ENCODE data around the gene ATXN1. TPM values are rescaled to one million over a fixed set of nuclear protein-coding genes. Genes with fewer than 3 reads are reported as not detected.

The ATXN1 gene
- total and polyA plus RNA-seq, 2 of the 8 experiments (the other 6 are each of a cell fraction or from before 2014, with no cell fraction given) = 1.6 to 4.0 TPM

- Histone ChIP-seq H2BK5ac (ENCODE audit: low read depth, low read length) (no peak overlapping the region), H4K5ac (ENCODE audit: insufficient read length, low read depth, low read length) (no peak overlapping the region), H3K18ac (ENCODE audit: extremely low read depth, low read length) (no peak overlapping the region), H3K14ac (ENCODE audit: insufficient read length) (no peak overlapping the region), H2BK15ac (ENCODE audit: low read length) (no peak overlapping the region), H2BK20ac (ENCODE audit: low read length) (no peak overlapping the region), H3K23me2 (ENCODE audit: low read depth, low read length) (no peaks in the 10 kb centered on the region), H3K56ac (replicated peaks; ENCODE audit: insufficient read length, low read depth, low read length) (no peak overlapping the region), H4K20me1 (replicated peaks in 1 of 2; ENCODE audit: control insufficient read depth in 1 of 2, insufficient read depth in 2 of 2, low read length in 2 of 2) (no peaks in the 10 kb centered on the region), H3K23ac (ENCODE audit: insufficient read length) (no peak overlapping the region), H2AK5ac (ENCODE audit: low read depth, low read length) (no peak overlapping the region), H3K4me3 (ENCODE audit: extremely low read depth in 1 of 4, insufficient read depth in 2 of 4, low read depth in 3 of 4, low read length in 4 of 4) (no peak overlapping the region), H2BK12ac (ENCODE audit: low read depth, low read length) (no peak overlapping the region), H3K27ac (ENCODE audit: low read depth, low read length) (no peak overlapping the region), H3K9me3 (ENCODE audit: insufficient read depth in 2 of 2, low read depth in 1 of 2, low read length in 1 of 2) (no peaks in the 10 kb centered on the region), H3K4me1 (replicated peaks in 1 of 4; ENCODE audit: control insufficient read depth in 3 of 4, insufficient read depth in 4 of 4, low read length in 3 of 4) (no peaks in the 10 kb centered on the region), H4K8ac (ENCODE audit: extremely low read depth, insufficient read depth, low read length) (no peak overlapping the region), H3K4me2 (ENCODE audit: insufficient read depth in 1 of 2, low read depth in 2 of 2, low read length in 2 of 2) (no peak overlapping the region), H4K91ac (replicated peaks; ENCODE audit: insufficient read length, low read length) (no peak overlapping the region), H3K4ac (replicated peaks; ENCODE audit: insufficient read length, low read depth, low read length) (no peak overlapping the region), H3K36me3 (ENCODE audit: control insufficient read depth in 2 of 4, insufficient read depth in 4 of 4, low read length in 3 of 4) (no peaks in the 10 kb centered on the region), H3K79me1 (ENCODE audit: low read depth, low read length) (no peaks in the 10 kb centered on the region), H3K9ac (replicated peaks in 1 of 4; ENCODE audit: extremely low read depth in 1 of 4, low read depth in 3 of 4, low read length in 3 of 4) (no peak overlapping the region), H3K79me2 (ENCODE audit: control insufficient read depth in 1 of 2, insufficient read depth in 2 of 2, low read length in 2 of 2) (no peaks in the 10 kb centered on the region), H2AFZ (ENCODE audit: low read length) (no peak overlapping the region), H3K27me3 (replicated peaks in 1 of 4; ENCODE audit: control insufficient read depth in 3 of 4, extremely low read depth in 1 of 4, insufficient read depth in 3 of 4, low read length in 3 of 4) (no peaks in the 10 kb centered on the region), H2BK120ac (replicated peaks; ENCODE audit: low read depth, low read length) (no peak overlapping the region)
- ChIA-PET POLR2A (ENCODE audit: partially characterized antibody) (no interaction called here), CTCF (ENCODE audit: partially characterized antibody) (no interaction called here)
- DNase-seq (ENCODE audit: low read depth in 1 of 2, low spot score in 2 of 2) (no peak), FAIRE-seq (no peak)
- 83% methylated on average over 1 of the region's 1 CpG; no CpG with 5 or more reads in 1 of the 2 experiments for WGBS, 2 experiments (ENCODE audit: extremely low coverage in 1 of 2, insufficient coverage in 1 of 2, insufficient read length in 1 of 2, insufficient replicate concordance in 2 of 2, low coverage in 1 of 2, low lambda C conversion rate in 2 of 2, missing lambda C conversion rate in 1 of 2)
- TF ChIP-seq HDAC2 (IDR thresholded peaks at IDR 0.05; ENCODE audit: borderline replicate concordance in 1 of 2, low read depth in 2 of 2, low read length in 2 of 2) (no peak), ATF2 (IDR thresholded peaks at IDR 0.05; ENCODE audit: low read length) (no peak), SUZ12 (IDR thresholded peaks at IDR 0.05; ENCODE audit: low read length) (no peak), TEAD4 (IDR thresholded peaks at IDR 0.05; ENCODE audit: low read depth, low read length) (no peak), CBX8 (IDR thresholded peaks at IDR 0.05; ENCODE audit: borderline replicate concordance, low read depth, low read length) (no peak), CEBPB (IDR thresholded peaks at IDR 0.05; ENCODE audit: low read depth, low read length) (no peak), NANOG (IDR thresholded peaks at IDR 0.05; ENCODE audit: insufficient read depth, low read depth, low read length, poor library complexity, severe bottlenecking) (no peak), BACH1 (IDR thresholded peaks at IDR 0.05; ENCODE audit: low read length) (no peak), ZNF274 (IDR thresholded peaks at IDR 0.05; ENCODE audit: borderline replicate concordance, extremely low read depth, low read length) (no peak), BCL11A (IDR thresholded peaks at IDR 0.05; ENCODE audit: low read depth in 2 of 2, low read length in 2 of 2) (no peak)
Measured at GRCh38 chr6:16475494-16475781, 285.8 kb downstream of the ATXN1 start.
